Endometrial microvascular endothelial cells (primary cell): ENCODE measurements around the gene TGFB1. TPM values are rescaled to one million over a fixed set of nuclear protein-coding genes. Genes with fewer than 3 reads are reported as not detected.

ENCODE experiments used
- in situ Hi-C: cut with HindIII; loops from 2 replicates; pipeline ENCODE4 v1.10.0; 2017; ENCODE audit warnings: low sequenced_read_pairs, low pct_unique_long_range_greater_than_20kb; ENCODE audit errors: inconsistent ontology term
- total RNA-seq: library from RNA; depleted of rRNA; stranded (reverse); fragments of >200 nt; gene quantifications from one replicate; pipeline ENCODE4 v1.2.3, GENCODE V29; 2015; ENCODE audit errors: inconsistent ontology term

TGFB1 gene
- total RNA-seq, 1 donor from 2014 or later = 31.8 TPM

GRCh38 chr19:41325640-41325946, 28.1 kb downstream of the TGFB1 start:
- in situ Hi-C loops = no loop called here

- in situ Hi-C loops = no loop called here
These were observed 28.6 kb downstream of the TGFB1 start for GRCh38 chr19:41324921-41325639.

GRCh38 chr19:41324231-41324702, 29.5 kb downstream of the TGFB1 start:
- in situ Hi-C loops = no loop called here

DNA sequence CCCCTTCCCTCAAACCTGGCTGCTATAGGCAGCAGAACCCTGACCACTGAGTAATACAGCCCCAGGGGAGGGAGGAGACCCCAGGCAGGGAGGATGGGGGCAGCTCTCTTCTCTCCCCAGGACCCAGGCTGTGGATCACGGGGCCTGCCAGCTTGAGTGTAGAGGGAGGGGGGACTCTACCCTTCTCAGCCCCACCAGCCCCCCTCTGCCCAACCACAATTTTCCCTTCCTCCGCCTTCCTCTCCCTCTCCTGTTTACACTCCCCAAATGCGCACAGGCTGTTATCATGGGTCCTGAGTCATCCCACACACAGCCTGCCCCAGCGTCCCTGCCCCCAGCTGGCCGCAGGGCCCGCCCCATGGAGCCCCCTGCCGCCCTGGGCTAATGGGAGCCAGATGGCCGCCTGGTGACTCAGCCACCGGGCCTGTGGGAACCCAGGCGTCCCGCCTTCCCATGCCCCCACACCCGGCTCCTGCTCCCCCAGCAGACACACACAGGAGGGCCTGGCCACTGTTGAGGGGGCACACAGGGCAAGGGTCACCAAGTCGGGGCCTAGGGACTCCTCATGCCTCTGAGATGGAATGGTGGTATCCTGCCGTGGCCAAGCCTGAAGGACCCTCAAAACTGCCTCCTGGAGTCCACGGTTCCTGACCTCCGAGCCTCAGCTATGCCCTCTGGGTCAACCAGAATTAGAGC, 30.1 kb downstream of the TGFB1 start:
- in situ Hi-C loops = no loop called here

- in situ Hi-C loops = no loop called here
These were observed 30.7 kb downstream of the TGFB1 start for GRCh38 chr19:41323023-41323422.

- in situ Hi-C loops = no loop called here
These were observed 31.3 kb downstream of the TGFB1 start for GRCh38 chr19:41322451-41322850.

GRCh38 chr19:41321600-41322270, 32.0 kb downstream of the TGFB1 start:
- in situ Hi-C loops = no loop called here

DNA sequence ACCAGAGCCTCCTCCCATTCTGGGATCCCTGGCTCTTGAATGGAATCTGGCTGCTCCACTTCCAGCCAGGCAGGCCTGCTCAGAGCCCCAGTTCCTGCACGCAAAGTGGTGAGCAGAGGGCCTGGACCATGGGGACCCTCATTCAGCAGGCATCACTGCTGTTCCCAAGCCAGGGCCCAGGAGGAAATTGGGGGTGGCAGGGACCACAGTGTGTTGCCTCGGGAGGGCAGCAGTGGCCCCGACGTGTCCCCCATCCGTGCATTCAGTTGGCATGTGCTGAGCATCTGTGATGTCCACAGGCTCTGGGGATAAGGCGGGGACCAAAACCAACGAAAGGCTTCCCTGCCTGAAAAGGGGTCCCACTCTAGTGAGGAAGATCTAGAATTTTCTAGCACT, 32.5 kb downstream of the TGFB1 start:
- in situ Hi-C loops = no loop called here

DNA sequence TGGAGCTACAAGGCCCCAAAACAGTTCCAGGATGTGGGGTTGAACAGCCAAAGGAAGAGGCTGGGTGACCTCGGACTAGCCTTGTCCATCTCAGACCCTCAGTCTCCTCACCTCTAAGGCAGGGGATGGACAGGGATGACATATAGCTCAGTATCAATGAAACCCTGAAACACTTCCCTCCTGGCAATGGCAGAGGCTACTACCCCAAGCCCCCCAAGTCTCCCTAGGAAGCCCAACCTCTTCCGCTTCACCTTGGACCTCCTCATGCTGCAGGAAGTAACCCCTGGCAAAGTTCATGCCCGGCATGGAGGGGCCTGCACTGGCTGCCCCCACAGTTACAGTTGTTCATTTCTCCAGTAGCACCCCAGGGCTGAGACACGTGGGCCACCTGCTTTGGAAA, 33.2 kb downstream of the TGFB1 start:
- in situ Hi-C loops = no loop called here

DNA sequence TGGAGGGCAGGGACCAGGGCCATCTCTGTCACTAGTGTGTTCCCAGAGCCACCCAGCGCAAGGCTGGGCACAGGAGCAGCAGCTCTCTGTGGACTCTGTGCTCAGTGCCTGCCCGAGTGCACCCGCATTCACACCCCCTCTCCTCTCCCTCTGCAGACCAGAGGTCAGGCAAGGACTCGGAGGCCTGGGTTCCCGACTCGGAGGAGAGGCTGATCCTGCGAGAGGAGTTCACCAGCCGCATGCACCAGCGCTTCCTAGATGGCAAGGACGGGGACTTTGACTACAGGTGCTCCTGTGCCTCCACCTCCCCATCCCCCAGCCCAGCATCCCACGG, 33.6 kb downstream of the TGFB1 start:
- in situ Hi-C loops = no loop called here

GRCh38 chr19:41319500-41320184, 34.1 kb downstream of the TGFB1 start:
- in situ Hi-C loops = no loop called here

- in situ Hi-C loops = no loop called here
These were observed 34.8 kb downstream of the TGFB1 start for GRCh38 chr19:41318696-41319499.

DNA sequence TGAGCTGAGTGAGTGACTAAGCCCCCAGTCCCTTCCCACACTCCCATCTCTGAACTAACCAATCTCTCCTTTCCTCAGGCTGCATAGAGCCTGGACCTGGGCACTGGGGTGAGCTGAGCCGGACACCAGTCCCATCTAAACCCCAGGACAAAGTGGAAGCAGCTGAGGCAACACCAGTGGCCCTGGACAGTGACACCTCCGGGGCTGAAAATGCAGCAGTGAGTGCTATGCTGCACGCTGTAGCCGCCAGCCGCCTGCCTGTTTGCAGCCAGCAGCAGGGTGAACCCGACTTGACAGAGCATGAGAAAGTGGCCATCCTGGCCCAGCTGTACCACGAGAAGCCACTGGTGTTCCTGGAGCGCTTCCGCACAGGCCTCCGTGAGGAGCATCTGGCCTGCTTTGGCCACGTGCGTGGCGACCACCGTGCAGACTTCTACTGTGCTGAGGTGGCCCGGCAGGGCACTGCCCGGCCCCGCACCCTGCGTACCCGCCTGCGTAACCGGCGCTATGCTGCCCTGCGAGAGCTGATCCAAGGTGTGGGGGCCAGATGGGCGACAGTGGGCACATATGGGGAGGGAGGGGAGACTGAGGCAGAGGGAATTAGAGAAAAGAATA, 37.3 kb downstream of the TGFB1 start:
- in situ Hi-C loops = no loop called here

DNA sequence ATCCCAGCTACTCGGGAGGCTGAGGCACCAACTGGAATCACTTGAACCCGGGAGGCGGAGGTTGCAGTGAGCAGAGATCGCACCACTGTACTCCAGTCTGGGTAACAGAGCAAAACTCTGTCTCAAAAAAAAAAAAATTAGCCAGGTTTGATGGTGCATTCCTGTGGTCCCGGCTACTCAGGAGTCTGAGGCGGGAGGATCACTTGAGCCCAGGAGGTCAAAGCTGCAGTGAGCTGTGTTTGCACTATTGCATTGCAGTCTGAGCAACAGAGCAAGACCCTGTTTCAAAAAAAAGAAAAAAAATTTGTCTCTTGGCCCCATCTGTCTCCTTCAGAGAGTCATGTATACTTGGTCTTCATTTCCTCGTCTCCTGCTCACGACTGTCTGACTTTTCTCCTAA, 42.1 kb downstream of the TGFB1 start:
- in situ Hi-C loops = no loop called here

- in situ Hi-C loops = no loop called here
These were observed 42.6 kb downstream of the TGFB1 start for GRCh38 chr19:41311072-41311471.

DNA sequence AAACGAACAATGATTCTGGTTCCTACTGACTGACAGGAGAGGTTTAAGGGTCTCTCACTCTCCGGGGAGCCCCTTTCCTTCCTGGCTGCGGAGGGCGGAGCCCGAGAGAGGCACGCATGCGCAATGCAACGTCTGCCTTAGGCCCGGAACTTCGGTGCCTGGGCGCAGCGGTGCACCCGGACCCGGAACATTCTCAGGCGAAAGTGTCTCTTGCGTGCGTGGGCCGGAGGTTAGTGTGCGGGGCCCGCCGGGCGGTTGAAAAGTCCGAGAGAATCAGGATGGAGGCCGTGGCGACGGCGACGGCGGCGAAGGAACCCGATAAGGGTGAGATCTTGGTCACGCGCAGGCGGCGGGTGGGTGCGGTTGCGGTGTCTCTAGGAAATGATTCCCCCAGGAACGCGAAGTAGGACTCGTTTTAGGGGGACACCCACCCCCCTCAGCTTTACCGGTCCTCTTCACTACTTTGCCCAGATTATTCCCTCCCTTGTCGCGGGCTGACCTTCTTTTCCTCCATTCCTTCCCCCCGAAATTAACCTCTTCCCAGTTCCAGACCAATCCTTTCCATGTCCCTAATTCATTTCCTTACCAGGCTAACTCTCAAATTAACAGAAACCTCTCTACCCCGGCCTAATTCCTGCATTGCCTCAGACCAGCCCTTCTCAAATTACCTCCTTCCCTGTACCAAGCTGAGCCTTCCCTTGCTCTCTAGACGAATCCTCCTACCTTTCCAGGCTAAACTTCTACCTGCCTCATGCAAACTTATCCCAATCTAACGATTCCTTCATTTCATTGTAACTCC, 43.5 kb downstream of the TGFB1 start, which contains the start of gene CCDC97:
Gene CCDC97 (plus strand): TSS at position 140 of the 799 bp plus-strand sequence. CDS start 139 bp downstream, at position 279.
- in situ Hi-C loops = no loop called here

GRCh38 chr19:41309180-41310032, 44.3 kb downstream of the TGFB1 start:
- in situ Hi-C loops = no loop called here
